ENCODE results near the gene TAC3. TPM values are rescaled to one million over a fixed set of nuclear protein-coding genes. Genes with fewer than 3 reads are reported as not detected.

TAC3 gene
- total RNA-seq, 6 experiments from 2014 or later = not detected

DNA sequence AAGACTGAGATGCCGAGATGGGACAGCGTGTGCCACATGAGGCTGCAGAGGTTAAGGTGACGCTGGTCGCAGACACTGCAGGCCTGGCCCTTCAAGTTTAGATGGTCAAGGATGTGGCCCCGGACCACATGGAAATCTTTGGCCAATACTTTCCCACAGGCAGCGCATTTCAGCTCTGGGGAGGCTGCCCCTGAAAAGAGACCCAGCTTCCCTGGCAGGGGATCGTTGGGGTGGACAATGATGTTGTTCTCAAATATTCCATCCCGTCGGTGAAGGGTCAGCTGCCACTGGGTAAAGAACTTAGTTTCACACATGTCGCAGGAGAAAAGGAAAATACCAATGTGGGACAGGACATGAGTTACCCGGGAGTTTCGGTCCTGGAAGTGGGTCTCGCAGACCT, 12.9 kb downstream of the TAC3 start:
- no peak overlapping the region for H3K27ac ChIP-seq
- ATAC-seq = no peak
- H3K4me1 ChIP-seq = peaks cover 0 to 40% (median 17%) of the 10 kb centered on the region in 4 donors
- no peak for DNase-seq
- no peaks in the 10 kb centered on the region for H3K9me3 ChIP-seq
- intact Hi-C loops (cut with DNase I) = no loop called here
- no peak overlapping the region for H3K4me3 ChIP-seq
- H3K27me3 ChIP-seq = no peaks in the 10 kb centered on the region
- H3K36me3 ChIP-seq = peaks cover 0 to 23% (median 10%) of the 10 kb centered on the region in 4 donors
- TF ChIP-seq, protein P1, sequence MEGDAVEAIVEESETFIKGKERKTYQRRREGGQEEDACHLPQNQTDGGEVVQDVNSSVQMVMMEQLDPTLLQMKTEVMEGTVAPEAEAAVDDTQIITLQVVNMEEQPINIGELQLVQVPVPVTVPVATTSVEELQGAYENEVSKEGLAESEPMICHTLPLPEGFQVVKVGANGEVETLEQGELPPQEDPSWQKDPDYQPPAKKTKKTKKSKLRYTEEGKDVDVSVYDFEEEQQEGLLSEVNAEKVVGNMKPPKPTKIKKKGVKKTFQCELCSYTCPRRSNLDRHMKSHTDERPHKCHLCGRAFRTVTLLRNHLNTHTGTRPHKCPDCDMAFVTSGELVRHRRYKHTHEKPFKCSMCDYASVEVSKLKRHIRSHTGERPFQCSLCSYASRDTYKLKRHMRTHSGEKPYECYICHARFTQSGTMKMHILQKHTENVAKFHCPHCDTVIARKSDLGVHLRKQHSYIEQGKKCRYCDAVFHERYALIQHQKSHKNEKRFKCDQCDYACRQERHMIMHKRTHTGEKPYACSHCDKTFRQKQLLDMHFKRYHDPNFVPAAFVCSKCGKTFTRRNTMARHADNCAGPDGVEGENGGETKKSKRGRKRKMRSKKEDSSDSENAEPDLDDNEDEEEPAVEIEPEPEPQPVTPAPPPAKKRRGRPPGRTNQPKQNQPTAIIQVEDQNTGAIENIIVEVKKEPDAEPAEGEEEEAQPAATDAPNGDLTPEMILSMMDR (IDR thresholded peaks at IDR 0.05) = no peak
- TF ChIP-seq POLR2A (IDR thresholded peaks at IDR 0.05) = no peak
- WGBS (ENCODE audit: insufficient coverage, low coverage, low lambda C conversion rate, missing lambda C conversion rate) = 95% methylated on average over 6 of the region's 13 CpGs

DNA sequence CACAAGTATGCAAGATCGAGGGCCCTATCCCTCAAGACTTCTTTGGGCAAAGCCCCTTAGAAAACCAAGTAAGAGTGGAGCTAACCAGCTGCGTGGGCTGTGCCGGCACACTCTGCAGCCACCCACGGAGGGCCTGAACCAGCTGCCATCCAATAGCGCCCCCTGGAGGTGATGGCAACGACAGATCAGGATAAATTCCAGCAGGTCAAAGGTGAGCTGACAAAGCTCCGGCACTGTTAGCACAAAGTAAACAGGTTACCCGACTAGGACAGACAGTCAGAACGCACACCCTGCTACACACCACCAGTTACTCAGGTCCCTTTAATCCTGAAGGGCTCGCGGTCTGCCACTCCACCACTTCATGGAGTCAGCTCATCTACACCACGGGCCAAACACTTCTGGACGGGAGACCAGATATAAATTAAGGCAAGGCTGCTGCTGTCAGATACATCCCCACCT, 14.9 kb downstream of the TAC3 start:
- intact Hi-C loops (cut with DNase I) = no loop called here
- Histone ChIP-seq H3K4me1 (peaks cover 0 to 31% (median 14%) of the 10 kb centered on the region in 4 donors), H3K4me3 (peak overlapping the region in 1 of 3 donors; percentile 31), H3K9me3 (no peaks in the 10 kb centered on the region), H3K27me3 (no peaks in the 10 kb centered on the region), H3K27ac (peak overlapping the region in 2 of 3 donors; percentile 48 to 67), H3K36me3 (peaks cover 0 to 23% (median 10%) of the 10 kb centered on the region in 4 donors)
- WGBS (ENCODE audit: insufficient coverage, low coverage, low lambda C conversion rate, missing lambda C conversion rate) = 9% methylated on average over 7 of the region's 13 CpGs
- TF ChIP-seq, protein P1 (IDR thresholded peaks at IDR 0.05) = peak; percentile 90 to 95 (median 92)
- TF ChIP-seq POLR2A (IDR thresholded peaks at IDR 0.05) = peak; percentile 47
- ATAC-seq (peak; percentile 84 to 87 (median 86)), DNase-seq (peak; percentile 81 to 89 (median 87))

DNA sequence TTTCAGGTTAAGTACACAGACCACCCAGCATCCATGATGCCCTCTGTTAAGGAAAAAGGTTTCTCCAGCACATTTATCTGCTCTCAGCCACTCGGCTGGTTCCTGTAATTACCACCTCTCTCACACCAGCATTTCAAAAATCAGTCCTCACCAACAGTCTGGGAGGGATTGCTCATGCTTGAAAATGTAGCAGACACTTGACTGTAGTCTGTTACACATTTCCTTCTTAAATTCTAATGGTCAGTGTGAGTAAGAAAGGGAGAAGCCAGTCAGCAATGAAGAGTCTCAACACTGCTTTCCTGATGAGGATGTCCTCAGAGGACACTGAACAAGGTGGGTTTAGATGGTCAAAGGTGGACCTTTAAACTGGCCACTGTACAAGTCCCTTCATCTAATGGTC, 15.9 kb downstream of the TAC3 start:
- intact Hi-C loops (cut with DNase I) = no loop called here
- H3K27ac ChIP-seq = no peak overlapping the region
- no peaks in the 10 kb centered on the region for H3K9me3 ChIP-seq
- H3K36me3 ChIP-seq = peaks cover 0 to 23% (median 10%) of the 10 kb centered on the region in 4 donors
- no peak overlapping the region for H3K4me3 ChIP-seq
- ATAC-seq (no peak), DNase-seq (no peak)
- no peak for TF ChIP-seq POLR2A (IDR thresholded peaks at IDR 0.05)
- TF ChIP-seq, protein P1 (IDR thresholded peaks at IDR 0.05) = no peak
- 56% methylated on average over 1 of the region's 1 CpG for WGBS (ENCODE audit: insufficient coverage, low coverage, low lambda C conversion rate, missing lambda C conversion rate)
- no peaks in the 10 kb centered on the region for H3K27me3 ChIP-seq
- peaks cover 0 to 30% (median 14%) of the 10 kb centered on the region in 4 donors for H3K4me1 ChIP-seq

DNA sequence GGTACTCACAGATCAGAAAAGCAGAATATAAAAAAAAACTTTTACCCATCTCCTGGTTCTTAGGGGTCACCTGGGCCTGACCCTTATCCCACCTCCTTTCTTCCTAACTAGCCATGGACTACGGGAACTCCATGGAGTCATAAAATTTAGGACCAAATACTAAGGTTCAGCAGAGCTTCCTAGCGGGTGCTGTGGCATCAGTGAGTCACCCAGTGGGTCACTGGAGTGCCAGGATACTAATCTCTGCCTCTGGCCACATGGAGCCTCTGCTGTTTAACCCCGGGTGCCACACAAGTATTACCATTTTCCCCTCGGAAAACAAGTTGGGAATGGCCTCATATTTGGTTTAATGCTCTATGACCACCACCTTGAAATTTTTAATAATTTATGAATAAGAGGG, 16.9 kb downstream of the TAC3 start:
- Histone ChIP-seq H3K9me3 (no peaks in the 10 kb centered on the region), H3K36me3 (peaks cover 0 to 21% (median 10%) of the 10 kb centered on the region in 4 donors), H3K27ac (peak overlapping the region in 1 of 3 donors; percentile 4), H3K4me3 (no peak overlapping the region), H3K4me1 (peaks cover 0 to 22% (median 10%) of the 10 kb centered on the region in 4 donors), H3K27me3 (no peaks in the 10 kb centered on the region)
- ATAC-seq (no peak), DNase-seq (peak in 1 of 3 donors; percentile 26)
- intact Hi-C loops (cut with DNase I) = no loop called here
- WGBS (ENCODE audit: insufficient coverage, low coverage, low lambda C conversion rate, missing lambda C conversion rate) = 64% methylated on average over 3 of the region's 4 CpGs
- no peak for TF ChIP-seq POLR2A (IDR thresholded peaks at IDR 0.05)
- TF ChIP-seq, protein P1 (IDR thresholded peaks at IDR 0.05) = no peak

Data from right lobe of liver (tissue), 6 donors.